Measurements from ENCODE around the gene TSPY8.
"Not testable (repeated sequence)": the region's sequence is repeated elsewhere in the genome, so short reads cannot be mapped to it uniquely, and the experiment has no call there.

Gene TSPY8

GRCh38 chrY:9357497-9357896, at the start of gene TSPY8:
TSPY8 (plus strand) TSS chrY:9357797; CDS start chrY:9357843, 46 bp downstream.
- not testable (repeated sequence) for DNase-seq (ENCODE audit: low spot score)

- DNase-seq (ENCODE audit: low spot score) = no peak
Measured at GRCh38 chrY:9320996-9321395, 36.6 kb upstream of the TSPY8 start.

- not testable (repeated sequence) for DNase-seq (ENCODE audit: low spot score)
Measured at GRCh38 chrY:9337164-9337563, 20.4 kb upstream of the TSPY8 start, which contains the start of gene TSPY4. TSPY4 (plus strand) TSS chrY:9337464; CDS start chrY:9337510, 46 bp downstream.

GRCh38 chrY:9396527-9396926, 38.9 kb downstream of the TSPY8 start:
- DNase-seq (ENCODE audit: low spot score) = not testable (repeated sequence)

GRCh38 chrY:9398121-9398520, 40.5 kb downstream of the TSPY8 start, which contains the start of gene TSPY3:
TSPY3 (plus strand) TSS chrY:9398421; CDS start chrY:9398467, 46 bp downstream.
- DNase-seq (ENCODE audit: low spot score) = not testable (repeated sequence)

Data from putamen (tissue), 1 donor.